ENCODE measurements around the gene PLXNB2.
A peak's percentile ranks its signal among the peaks of the same experiment; 100 is the strongest.
"Not testable (repeated sequence)": the region's sequence is repeated elsewhere in the genome, so short reads cannot be mapped to it uniquely, and the experiment has no call there.

The PLXNB2 gene

GRCh38 chr22:50326956-50327710 is 19.7 kb upstream of the PLXNB2 start, which contains the start of gene DENND6B:
TSS of gene DENND6B (minus strand) at chr22:50327012. CDS start at chr22:50326988, 24 bp downstream.
- H3K4me3 ChIP-seq (ENCODE audit: low read length), result peak within 1 kb of the TSS; percentile 38
- no peak for DNase-seq (ENCODE audit: low read depth, low spot score)

GRCh38 chr22:50326225-50326955 is 18.9 kb upstream of the PLXNB2 start:
- no peak overlapping the region for H3K4me3 ChIP-seq (ENCODE audit: low read length)
- no peak for DNase-seq (ENCODE audit: low read depth, low spot score)

- H3K4me3 ChIP-seq (ENCODE audit: low read length), result no peak overlapping the region
- no peak for DNase-seq (ENCODE audit: low read depth, low spot score)
These were observed 18.2 kb upstream of the PLXNB2 start for GRCh38 chr22:50325444-50326224.

GRCh38 chr22:50323900-50324299 is 16.5 kb upstream of the PLXNB2 start:
- H3K4me3 ChIP-seq (ENCODE audit: low read length), result no peak overlapping the region
- no peak for DNase-seq (ENCODE audit: low read depth, low spot score)

- not testable (repeated sequence) for H3K4me3 ChIP-seq (ENCODE audit: low read length); DNase-seq (ENCODE audit: low read depth, low spot score)
These were observed 15.1 kb upstream of the PLXNB2 start for GRCh38 chr22:50322382-50323104.

GRCh38 chr22:50320671-50321325 is 13.4 kb upstream of the PLXNB2 start:
- no peak for DNase-seq (ENCODE audit: low read depth, low spot score)
- H3K4me3 ChIP-seq (ENCODE audit: low read length), result no peak overlapping the region

- no peak overlapping the region for H3K4me3 ChIP-seq (ENCODE audit: low read length)
- no peak for DNase-seq (ENCODE audit: low read depth, low spot score)
These were observed 12.7 kb upstream of the PLXNB2 start for GRCh38 chr22:50320116-50320515.

- H3K4me3 ChIP-seq (ENCODE audit: low read length), result no peak overlapping the region
- no peak for DNase-seq (ENCODE audit: low read depth, low spot score)
These were observed 12.1 kb upstream of the PLXNB2 start for GRCh38 chr22:50319503-50319951.

- DNase-seq (ENCODE audit: low read depth, low spot score), result no peak
- H3K4me3 ChIP-seq (ENCODE audit: low read length), result no peak overlapping the region
These were observed 11.4 kb upstream of the PLXNB2 start for GRCh38 chr22:50318698-50319411.

GRCh38 chr22:50318356-50318697 is 10.9 kb upstream of the PLXNB2 start:
- no peak for DNase-seq (ENCODE audit: low read depth, low spot score)
- no peak overlapping the region for H3K4me3 ChIP-seq (ENCODE audit: low read length)

- DNase-seq (ENCODE audit: low read depth, low spot score), result no peak
- no peak overlapping the region for H3K4me3 ChIP-seq (ENCODE audit: low read length)
These were observed 10.2 kb upstream of the PLXNB2 start for GRCh38 chr22:50317674-50318073.

GRCh38 chr22:50317178-50317577 is 9.7 kb upstream of the PLXNB2 start:
- no peak overlapping the region for H3K4me3 ChIP-seq (ENCODE audit: low read length)
- no peak for DNase-seq (ENCODE audit: low read depth, low spot score)

- H3K4me3 ChIP-seq (ENCODE audit: low read length), result no peak overlapping the region
- no peak for DNase-seq (ENCODE audit: low read depth, low spot score)
These were observed 8.9 kb upstream of the PLXNB2 start for GRCh38 chr22:50316114-50317065.

- DNase-seq (ENCODE audit: low read depth, low spot score), result no peak
- no peak overlapping the region for H3K4me3 ChIP-seq (ENCODE audit: low read length)
These were observed 8.1 kb upstream of the PLXNB2 start for GRCh38 chr22:50315289-50316113.

- peak overlapping the region; percentile 43 for H3K4me3 ChIP-seq (ENCODE audit: low read length)
- peak; percentile 55 for DNase-seq (ENCODE audit: low read depth, low spot score)
These were observed 7.2 kb upstream of the PLXNB2 start for GRCh38 chr22:50314455-50315288.

Data from Jurkat, Clone E6-1 (cell line).